Esophagus squamous epithelium (tissue), 4 donors: ENCODE data around the gene CD34.

Experiments used
- POLR2A ChIP-seq, 4 donors: fragments of 450-650 bp; IDR thresholded peaks; one replicate each; pipeline ENCODE4 v1.6.1; 2017; ENCODE audit warnings: antibody characterized with exemption in 4 of 4, mild to moderate bottlenecking in 4 of 4, moderate library complexity in 3 of 4
- TF ChIP-seq, protein P1 (sequence below), 6 experiments: fragments of 450-650 bp in 4 of 6; fragments of 200-600 bp in 2 of 6; sonication (generic) in 2 of 6; IDR thresholded peaks; one replicate each; pipeline ENCODE4 v1.5.1; 2016 to 2019; ENCODE audit warnings: antibody characterized with exemption in 6 of 6, mild to moderate bottlenecking in 4 of 6, moderate library complexity in 4 of 6

DNA sequence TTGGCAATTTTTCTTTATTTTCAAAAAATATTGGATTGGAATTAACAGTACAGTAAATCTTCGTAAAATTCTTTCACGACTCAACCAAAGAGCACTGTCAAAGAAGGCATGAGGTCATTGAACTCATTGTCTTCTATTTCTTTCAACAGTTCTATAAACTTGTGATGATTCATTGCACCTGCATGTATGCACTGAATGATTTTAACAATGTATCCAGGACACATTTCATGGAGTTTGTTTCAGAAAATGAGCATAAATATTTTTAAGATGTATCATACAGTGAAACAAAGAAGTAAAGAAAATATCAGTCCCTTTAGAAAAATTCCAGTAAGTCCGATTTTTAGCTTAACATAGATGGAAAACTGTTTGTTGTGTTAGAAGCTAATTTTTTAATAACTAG lies 33.6 kb upstream of the CD34 start:
- no peak for TF ChIP-seq POLR2A (IDR thresholded peaks at IDR 0.05)
- TF ChIP-seq, protein P1, sequence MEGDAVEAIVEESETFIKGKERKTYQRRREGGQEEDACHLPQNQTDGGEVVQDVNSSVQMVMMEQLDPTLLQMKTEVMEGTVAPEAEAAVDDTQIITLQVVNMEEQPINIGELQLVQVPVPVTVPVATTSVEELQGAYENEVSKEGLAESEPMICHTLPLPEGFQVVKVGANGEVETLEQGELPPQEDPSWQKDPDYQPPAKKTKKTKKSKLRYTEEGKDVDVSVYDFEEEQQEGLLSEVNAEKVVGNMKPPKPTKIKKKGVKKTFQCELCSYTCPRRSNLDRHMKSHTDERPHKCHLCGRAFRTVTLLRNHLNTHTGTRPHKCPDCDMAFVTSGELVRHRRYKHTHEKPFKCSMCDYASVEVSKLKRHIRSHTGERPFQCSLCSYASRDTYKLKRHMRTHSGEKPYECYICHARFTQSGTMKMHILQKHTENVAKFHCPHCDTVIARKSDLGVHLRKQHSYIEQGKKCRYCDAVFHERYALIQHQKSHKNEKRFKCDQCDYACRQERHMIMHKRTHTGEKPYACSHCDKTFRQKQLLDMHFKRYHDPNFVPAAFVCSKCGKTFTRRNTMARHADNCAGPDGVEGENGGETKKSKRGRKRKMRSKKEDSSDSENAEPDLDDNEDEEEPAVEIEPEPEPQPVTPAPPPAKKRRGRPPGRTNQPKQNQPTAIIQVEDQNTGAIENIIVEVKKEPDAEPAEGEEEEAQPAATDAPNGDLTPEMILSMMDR (IDR thresholded peaks at IDR 0.05), result no peak
